Renal pelvis (tissue), 4 donors: ENCODE data around the gene SLC25A47. TPM values are rescaled to one million over a fixed set of nuclear protein-coding genes. Genes with fewer than 3 reads are reported as not detected.
"Not testable (repeated sequence)": the region's sequence is repeated elsewhere in the genome, so short reads cannot be mapped to it uniquely, and the experiment has no call there.

Experiments
- DNase-seq: peaks from one replicate; pipeline ENCODE4 v3.0.0-alpha.2; 2013
- polyA plus RNA-seq, 3 donors: library from polyadenylated mRNA; unstranded; fragments of 120-200 nt; gene quantifications; one replicate each; pipeline ENCODE4 v1.2.1, GENCODE V29; 2013; ENCODE audit not compliant: insufficient read length in 3 of 3

SLC25A47 gene
- polyA plus RNA-seq, 3 donors, result 0.04 TPM; not detected in 2

- DNase-seq, result no peak
Measured at GRCh38 chr14:100325231-100325632, 2.1 kb downstream of the SLC25A47 start.

- DNase-seq, result no peak
Measured at GRCh38 chr14:100325958-100326357, 2.8 kb downstream of the SLC25A47 start.

- DNase-seq, result no peak
Measured at GRCh38 chr14:100327128-100327527, 4.0 kb downstream of the SLC25A47 start.

GRCh38 chr14:100328495-100329163 lies 5.5 kb downstream of the SLC25A47 start:
- DNase-seq, result no peak

- DNase-seq, result no peak
Measured at GRCh38 chr14:100329233-100330006, 6.3 kb downstream of the SLC25A47 start.

GRCh38 chr14:100330007-100330344 lies 6.8 kb downstream of the SLC25A47 start:
- DNase-seq, result no peak

- DNase-seq, result no peak
Measured at GRCh38 chr14:100330388-100330931, 7.3 kb downstream of the SLC25A47 start.

- DNase-seq, result no peak
Measured at GRCh38 chr14:100332071-100332639, 9.0 kb downstream of the SLC25A47 start.

- DNase-seq, result peak; percentile 46
Measured at GRCh38 chr14:100332797-100333196, 9.7 kb downstream of the SLC25A47 start.

GRCh38 chr14:100333311-100333710 lies 10.2 kb downstream of the SLC25A47 start:
- DNase-seq, result no peak

- DNase-seq, result no peak
Measured at GRCh38 chr14:100333827-100334226, 10.7 kb downstream of the SLC25A47 start.

- no peak for DNase-seq
Measured at GRCh38 chr14:100334904-100335303, 11.8 kb downstream of the SLC25A47 start.

GRCh38 chr14:100336618-100337530 lies 13.7 kb downstream of the SLC25A47 start:
- DNase-seq, result no peak

- no peak for DNase-seq
Measured at GRCh38 chr14:100339766-100340422, 16.8 kb downstream of the SLC25A47 start.

- DNase-seq, result no peak
Measured at GRCh38 chr14:100340423-100340813, 17.3 kb downstream of the SLC25A47 start.

- DNase-seq, result no peak
Measured at GRCh38 chr14:100341301-100342031, 18.3 kb downstream of the SLC25A47 start.

GRCh38 chr14:100342195-100342594 lies 19.1 kb downstream of the SLC25A47 start:
- no peak for DNase-seq

GRCh38 chr14:100342826-100343225 lies 19.7 kb downstream of the SLC25A47 start:
- DNase-seq, result not testable (repeated sequence)

GRCh38 chr14:100344657-100345056 lies 21.5 kb downstream of the SLC25A47 start:
- not testable (repeated sequence) for DNase-seq

GRCh38 chr14:100345711-100346110 lies 22.6 kb downstream of the SLC25A47 start:
- no peak for DNase-seq
